IPS-NIHi7 (cell line): ENCODE data around the gene ZFYVE26.
"Not testable (repeated sequence)": the region's sequence is repeated elsewhere in the genome, so short reads cannot be mapped to it uniquely, and the experiment has no call there.

ENCODE experiments used
- DNase-seq: peaks from one replicate; pipeline ENCODE4 v3.0.0; 2012; ENCODE audit warnings: mixed read lengths; ENCODE audit errors: extremely low spot score

ZFYVE26 gene

GRCh38 chr14:67749341-67750084, 66.9 kb downstream of the ZFYVE26 start:
- no peak for DNase-seq

GRCh38 chr14:67748312-67748711, 68.1 kb downstream of the ZFYVE26 start:
- DNase-seq, result no peak

- no peak for DNase-seq
These were observed 69.5 kb downstream of the ZFYVE26 start for GRCh38 chr14:67746927-67747326.

- DNase-seq, result no peak
These were observed 72.3 kb downstream of the ZFYVE26 start for GRCh38 chr14:67744046-67744445.

GRCh38 chr14:67738740-67739504, 77.5 kb downstream of the ZFYVE26 start:
- DNase-seq, result no peak

- no peak for DNase-seq
These were observed 79.6 kb downstream of the ZFYVE26 start for GRCh38 chr14:67736771-67737170.

GRCh38 chr14:67735336-67736147, 80.8 kb downstream of the ZFYVE26 start:
- DNase-seq, result no peak

GRCh38 chr14:67734675-67735074, 81.7 kb downstream of the ZFYVE26 start:
- peak; percentile 64 for DNase-seq

GRCh38 chr14:67733616-67734015, 82.8 kb downstream of the ZFYVE26 start:
- DNase-seq, result no peak

GRCh38 chr14:67729072-67729885, 87.1 kb downstream of the ZFYVE26 start:
- DNase-seq, result peak; percentile 79

GRCh38 chr14:67728258-67728657, 88.1 kb downstream of the ZFYVE26 start:
- no peak for DNase-seq

- no peak for DNase-seq
These were observed 89.0 kb downstream of the ZFYVE26 start for GRCh38 chr14:67727361-67727760.

- no peak for DNase-seq
These were observed 91.2 kb downstream of the ZFYVE26 start for GRCh38 chr14:67725171-67725570.

- DNase-seq, result peak; percentile 60
These were observed 94.1 kb downstream of the ZFYVE26 start for GRCh38 chr14:67722293-67722692.

- DNase-seq, result no peak
These were observed 94.5 kb downstream of the ZFYVE26 start for GRCh38 chr14:67721875-67722274.

- no peak for DNase-seq
These were observed 96.5 kb downstream of the ZFYVE26 start for GRCh38 chr14:67719866-67720265.

- DNase-seq, result not testable (repeated sequence)
These were observed 97.0 kb downstream of the ZFYVE26 start for GRCh38 chr14:67719385-67719784.

GRCh38 chr14:67718265-67718664, 98.1 kb downstream of the ZFYVE26 start:
- DNase-seq, result no peak

- no peak for DNase-seq
These were observed 99.3 kb downstream of the ZFYVE26 start for GRCh38 chr14:67717048-67717447.

- DNase-seq, result no peak
These were observed 106.2 kb downstream of the ZFYVE26 start for GRCh38 chr14:67710209-67710608.

- not testable (repeated sequence) for DNase-seq
These were observed 106.6 kb downstream of the ZFYVE26 start for GRCh38 chr14:67709796-67710195.
